GM19463 (cell line): Measurements from ENCODE around the gene CNNM3.
"Not testable (repeated sequence)": the region's sequence is repeated elsewhere in the genome, so short reads cannot be mapped to it uniquely, and the experiment has no call there.

Experiments
- ATAC-seq: cut with Tn5 transposase; IDR thresholded peaks from one replicate; pipeline ENCODE4 v1.9.1; 2021; ENCODE audit warnings: mild to moderate bottlenecking, moderate library complexity; ENCODE audit not compliant: unreplicated experiment

The CNNM3 gene

GRCh38 chr2:96816127-96816835 lies at the start of gene CNNM3:
Gene CNNM3 (plus strand): TSS chr2:96816268. CDS start chr2:96816278, 10 bp downstream.
- ATAC-seq = peak; percentile 88

DNA sequence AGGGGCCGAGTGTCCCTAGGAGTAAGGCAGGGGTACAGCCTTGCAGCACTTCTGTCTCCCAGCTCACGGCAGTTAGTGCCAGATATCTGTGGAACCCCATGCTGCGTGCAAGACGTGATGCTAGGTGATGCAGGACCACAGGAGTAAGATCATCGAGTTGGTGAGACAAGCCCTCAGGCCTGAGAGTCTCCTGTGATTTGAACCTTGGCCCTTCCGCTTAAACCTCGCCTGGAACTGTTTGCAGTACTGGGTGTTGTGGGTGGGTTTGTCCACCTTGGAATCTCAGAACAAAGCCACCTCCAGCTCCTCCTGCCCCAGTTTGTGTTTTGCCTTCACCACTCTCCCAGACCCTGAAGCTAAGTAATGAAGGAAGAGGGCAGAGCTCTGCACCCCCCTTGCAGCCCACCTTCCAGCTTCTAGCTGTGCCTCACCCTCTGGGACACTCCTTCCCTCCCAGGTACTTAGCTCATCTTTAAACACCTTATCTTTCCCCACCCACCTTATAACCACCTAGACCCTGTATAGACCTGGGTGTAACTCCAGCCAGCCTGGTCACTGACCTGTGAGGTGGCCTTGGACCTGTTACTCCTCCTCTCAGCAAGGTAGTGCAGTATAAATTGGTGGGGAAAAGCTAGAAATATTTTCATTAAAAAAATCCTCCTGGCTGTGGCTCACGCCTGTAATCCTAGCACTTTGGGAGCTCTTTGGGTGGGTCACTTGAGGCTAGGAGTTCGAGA lies 48.8 kb upstream of the CNNM3 start:
- no peak for ATAC-seq

GRCh38 chr2:96768083-96768561 lies 47.9 kb upstream of the CNNM3 start:
- ATAC-seq = no peak

- no peak for ATAC-seq
Measured at GRCh38 chr2:96769814-96770213, 46.3 kb upstream of the CNNM3 start.

DNA sequence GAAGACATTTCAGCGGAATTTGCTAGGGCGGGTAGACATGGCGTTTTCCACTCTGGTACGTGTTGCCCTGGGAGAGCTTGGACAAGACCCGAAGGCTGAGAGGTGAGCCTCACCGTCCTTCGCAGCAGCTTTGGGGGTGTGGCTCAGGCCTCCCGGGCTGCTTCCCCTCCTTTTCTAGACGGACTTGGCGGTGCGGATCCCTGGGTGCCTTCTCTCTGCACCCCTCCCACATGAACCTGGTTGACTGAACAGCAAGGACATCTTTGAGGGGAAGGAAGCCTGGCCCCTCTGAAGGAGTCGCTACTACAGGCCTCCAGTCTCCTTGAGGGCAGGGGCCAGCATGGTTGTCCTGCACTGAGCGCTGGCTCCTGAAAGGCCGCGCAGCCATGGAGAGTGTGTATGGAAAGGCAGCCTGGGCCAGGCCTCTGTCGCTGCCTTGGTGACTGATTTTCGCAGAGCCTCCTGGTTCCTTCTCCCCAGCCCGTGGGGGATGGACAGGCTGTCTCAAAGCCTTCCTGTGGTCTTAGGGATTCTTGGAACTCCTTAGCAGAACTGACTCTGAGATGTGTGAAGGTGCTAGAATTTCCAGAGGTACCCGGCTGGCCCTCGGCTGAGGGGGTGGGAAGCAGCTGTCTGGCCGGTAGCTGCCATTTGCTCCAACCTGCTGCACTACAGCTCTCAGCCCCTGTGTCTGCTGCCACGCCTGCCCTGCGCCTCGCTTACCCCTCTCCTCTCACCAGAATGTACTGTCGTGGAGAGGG lies 45.4 kb upstream of the CNNM3 start:
- no peak for ATAC-seq

DNA sequence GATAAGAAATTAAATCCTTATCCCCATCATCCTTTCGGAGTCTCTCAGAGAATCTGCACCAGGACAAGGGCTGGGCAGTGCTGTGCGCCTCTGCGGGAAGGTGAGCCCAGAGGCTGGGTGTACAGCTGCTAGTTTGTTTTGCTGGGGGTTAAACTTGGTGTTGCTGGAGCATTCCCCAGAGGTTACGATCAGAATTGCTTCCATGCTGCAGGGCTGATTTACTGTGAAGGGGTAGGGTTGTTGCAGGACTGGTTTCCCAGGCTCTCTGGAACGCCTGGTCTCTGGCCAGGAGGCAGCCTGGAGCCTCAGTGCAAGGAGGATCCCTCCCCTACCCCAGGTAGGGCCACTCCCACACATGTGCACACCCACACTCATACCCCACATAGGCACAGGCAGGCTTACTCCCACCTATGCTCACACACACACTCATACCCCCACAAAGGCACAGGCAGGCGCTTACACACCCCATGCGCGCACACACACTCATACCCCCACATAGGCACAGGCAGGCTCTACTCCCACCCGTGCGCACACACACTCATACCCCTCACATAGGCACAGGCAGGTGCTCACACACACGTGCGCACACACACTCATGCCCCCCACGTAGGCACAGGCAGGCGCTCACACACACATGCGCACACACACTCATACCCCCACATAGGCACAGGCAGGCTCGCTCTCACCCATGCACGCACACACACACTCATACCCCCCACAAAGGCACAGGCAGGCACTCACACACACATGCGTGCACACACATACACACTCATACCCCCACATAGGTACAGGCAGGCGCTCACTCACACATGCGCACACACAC lies 44.1 kb upstream of the CNNM3 start:
- ATAC-seq = no peak

DNA sequence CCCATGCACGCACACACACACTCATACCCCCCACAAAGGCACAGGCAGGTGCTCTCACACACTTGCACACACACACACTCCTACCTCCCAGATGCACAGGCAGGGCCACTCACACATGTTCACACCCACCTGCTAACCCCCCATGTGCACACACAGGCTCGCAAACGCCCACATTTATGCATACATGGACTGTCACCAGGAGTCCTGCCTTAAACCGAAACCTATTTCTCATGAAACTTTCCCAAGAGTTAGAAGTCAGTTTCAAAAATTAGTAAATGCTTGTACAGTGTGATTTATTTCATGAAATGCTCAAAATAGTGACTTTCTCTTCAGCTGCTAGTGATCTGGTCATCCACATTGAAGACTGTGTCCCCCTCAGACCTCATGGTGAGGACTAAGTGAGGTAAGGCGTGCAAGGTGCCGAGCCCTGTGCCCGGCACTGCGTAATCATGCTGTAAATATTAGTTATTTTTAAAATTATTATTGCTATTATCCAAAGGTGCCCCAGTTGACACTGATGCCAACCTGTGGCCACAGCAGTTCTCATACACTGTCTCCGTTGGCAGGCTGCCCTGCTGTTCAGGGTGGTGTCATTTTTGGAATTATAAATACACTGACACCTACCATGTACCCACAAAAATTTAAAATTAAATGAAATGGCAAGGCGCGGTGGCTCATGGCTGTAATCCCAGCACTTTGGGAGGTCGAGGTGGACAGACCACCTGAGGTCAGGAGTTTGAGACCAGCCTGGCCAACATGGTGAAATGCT lies 43.0 kb upstream of the CNNM3 start:
- ATAC-seq = peak; percentile 45

DNA sequence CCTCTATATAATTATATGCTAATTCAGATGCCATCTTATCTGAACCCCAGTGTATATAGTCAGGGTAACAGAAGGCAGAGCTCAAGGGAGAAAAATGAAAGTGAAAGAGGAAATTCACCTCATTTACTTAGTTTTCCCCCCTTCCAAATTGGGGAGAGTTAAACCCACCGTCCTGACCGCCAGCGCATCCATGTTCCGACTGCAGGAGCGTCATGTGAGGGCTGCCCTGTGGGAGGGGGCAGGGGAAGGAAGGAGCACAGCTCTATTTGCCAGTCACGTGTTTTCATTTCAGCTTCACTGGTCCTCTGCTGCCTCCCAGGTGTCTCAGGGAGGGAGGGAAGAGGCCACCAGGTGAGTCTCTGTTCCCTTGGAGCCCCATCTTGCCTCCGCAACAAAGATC lies 42.1 kb upstream of the CNNM3 start:
- ATAC-seq = peak; percentile 33

DNA sequence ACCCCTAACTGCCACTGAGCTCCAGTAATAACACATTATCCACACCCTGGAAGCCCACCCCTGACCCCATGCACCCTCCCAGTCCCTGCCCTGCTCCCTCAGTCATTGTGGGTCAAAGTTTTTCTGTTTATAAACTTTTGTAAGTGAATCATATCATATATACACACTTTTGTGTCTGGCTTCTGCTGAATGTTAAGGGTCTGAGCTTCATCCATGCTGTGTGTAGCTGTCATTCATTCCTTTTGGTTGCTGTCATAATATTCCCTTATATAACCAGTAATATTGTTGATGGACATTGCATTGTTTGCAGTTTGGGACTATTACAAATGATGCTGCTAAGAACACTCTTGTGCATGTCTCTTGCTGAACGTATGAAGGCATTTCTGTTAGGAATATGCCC lies 40.9 kb upstream of the CNNM3 start:
- ATAC-seq = no peak

DNA sequence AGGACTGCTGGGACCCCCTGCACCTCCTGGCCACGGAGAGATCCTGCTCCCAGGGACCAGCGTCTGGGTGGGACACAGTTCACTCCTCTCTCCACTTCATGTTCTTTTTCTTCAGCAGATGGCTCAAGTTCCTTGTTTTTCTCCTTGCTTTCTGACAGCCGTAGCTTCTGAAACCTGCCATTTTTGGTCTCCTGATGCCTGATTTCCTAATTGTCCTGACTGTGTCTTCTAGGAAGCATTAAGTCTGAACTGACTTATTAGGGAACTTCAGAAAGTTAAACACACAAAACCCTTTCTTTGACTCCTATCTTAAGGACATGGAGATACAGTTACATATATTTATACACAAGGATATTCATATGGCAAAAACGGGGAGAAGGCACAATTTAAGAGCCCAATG lies 32.7 kb upstream of the CNNM3 start:
- ATAC-seq = no peak

DNA sequence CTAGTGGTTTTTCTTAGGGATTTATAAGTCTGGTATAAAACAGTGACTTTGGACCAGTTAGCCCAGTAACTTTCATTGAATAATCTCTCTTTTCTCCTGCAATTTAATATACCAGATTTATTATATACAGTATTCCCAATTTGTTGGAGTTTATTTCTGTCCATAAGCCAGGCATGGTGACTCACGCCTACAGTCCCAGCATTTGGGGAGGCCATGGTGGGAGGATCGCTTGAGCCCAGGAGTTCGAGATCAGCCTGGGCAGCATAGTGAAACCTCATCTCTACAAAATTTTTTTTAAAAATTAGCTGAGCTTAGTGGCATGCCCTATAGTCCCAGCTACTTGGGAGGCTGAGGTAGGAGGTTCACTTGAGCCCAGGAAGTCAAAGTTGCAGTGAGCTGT lies 28.7 kb upstream of the CNNM3 start:
- ATAC-seq = no peak

DNA sequence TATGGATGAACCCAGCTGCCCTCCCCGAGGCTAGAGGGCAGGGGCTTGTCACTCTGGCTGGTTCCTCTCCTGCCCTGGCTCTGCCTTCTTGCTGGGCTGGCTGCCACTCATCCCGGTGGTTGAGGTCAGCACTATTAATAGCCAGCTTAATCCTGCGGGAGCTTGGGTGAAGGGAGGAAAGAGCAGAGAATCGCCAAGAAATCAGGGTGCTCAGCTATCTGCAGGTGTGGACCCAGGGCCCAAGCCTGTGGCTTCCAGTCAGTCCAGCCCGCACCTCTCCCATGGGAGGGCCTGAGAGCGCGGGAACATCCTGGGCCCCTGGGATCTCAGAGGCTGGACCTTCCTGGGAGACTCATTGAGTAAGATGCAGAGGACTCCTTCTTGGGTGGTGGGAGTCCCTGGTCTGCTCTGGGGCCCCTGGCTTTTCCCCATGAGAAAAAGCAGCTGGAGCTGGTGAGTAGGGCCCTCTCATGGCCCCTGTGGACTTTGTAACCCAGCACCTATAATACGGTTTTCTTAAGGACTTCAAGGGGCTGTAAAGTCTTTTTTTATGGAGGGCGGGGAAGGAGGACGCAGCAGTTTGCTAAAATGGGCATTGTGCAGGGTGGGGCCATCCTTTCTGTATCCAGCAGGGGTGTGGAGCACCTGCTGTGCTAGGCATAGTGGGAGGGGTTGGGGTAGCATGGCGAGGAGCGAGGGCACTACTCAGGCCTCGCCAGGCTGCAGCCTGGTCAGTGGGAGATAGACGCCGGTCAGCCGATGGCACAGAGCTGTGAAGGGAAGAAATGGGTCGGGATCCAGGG lies 27.4 kb upstream of the CNNM3 start:
- no peak for ATAC-seq

GRCh38 chr2:96789245-96789617 lies 26.8 kb upstream of the CNNM3 start:
- ATAC-seq = no peak

GRCh38 chr2:96792772-96793749 lies 23.0 kb upstream of the CNNM3 start:
- no peak for ATAC-seq

DNA sequence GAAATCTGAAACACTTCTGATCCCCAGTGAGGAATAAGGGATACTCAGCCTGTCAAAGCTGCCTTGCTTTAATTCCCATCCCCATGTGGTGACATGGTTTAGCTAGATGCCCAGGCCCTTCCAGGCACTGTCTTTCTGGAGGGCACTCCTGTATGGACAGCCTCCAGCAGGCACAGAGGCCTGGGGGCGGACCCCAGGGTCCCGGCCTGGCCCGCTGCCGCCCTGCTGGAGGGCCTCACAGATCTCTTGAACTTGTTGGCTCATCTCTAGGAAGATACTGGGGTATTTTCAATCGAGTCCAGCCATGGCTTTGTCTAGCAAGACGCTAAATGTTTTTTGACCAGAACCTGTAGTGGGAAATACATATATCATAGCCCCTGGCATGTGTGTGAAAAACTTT lies 21.0 kb upstream of the CNNM3 start:
- ATAC-seq = no peak

GRCh38 chr2:96796497-96796896 lies 19.6 kb upstream of the CNNM3 start:
- ATAC-seq = not testable (repeated sequence)

- no peak for ATAC-seq
Measured at GRCh38 chr2:96797066-96797625, 18.9 kb upstream of the CNNM3 start.
